Panc1 (cell line): ENCODE results near the gene PGM2. TPM values are rescaled to one million over a fixed set of nuclear protein-coding genes. Genes with fewer than 3 reads are reported as not detected.

ENCODE experiments used
- ATAC-seq: fragments of 200-7000 bp; cut with Tn5 transposase; 2 replicates; pipeline ENCODE4 v1.9.1; 2020; ENCODE audit warnings: mild to moderate bottlenecking, moderate library complexity
- BruUV-seq: library from RNA; stranded (reverse); fragments of 400-500 nt; replicated peaks from 2 replicates; lab custom pipeline; 2021; lab: Mats Ljungman, UMichigan
- CTCF ChIA-PET: fragments of 300-600 bp; sonication (Branson Sonifier 250); formaldehyde crosslinking; loops from one replicate; lab custom pipeline; 2022; ENCODE audit warnings: antibody characterized with exemption; lab: Charles Lee
- POLR2A ChIA-PET: fragments of 300-600 bp; sonication (Branson Sonifier 250); formaldehyde crosslinking; loops from one replicate; lab custom pipeline; 2022; ENCODE audit warnings: antibody characterized with exemption; lab: Charles Lee
- DNase-seq: peaks from one replicate; pipeline ENCODE4 v3.0.0-alpha.2; 2010; ENCODE audit warnings: low read depth, low spot score
- H3K27ac ChIP-seq: 2 replicates; pipeline ENCODE4 v1.5.1; 2011; ENCODE audit warnings: mild to moderate bottlenecking, low read length, inconsistent platforms
- H3K27me3 ChIP-seq: fragments of 200-500 bp; sonication (Bioruptor generic); 2 replicates; pipeline ENCODE4 v1.6.0; 2014; ENCODE audit warnings: low read length, inconsistent platforms; ENCODE audit not compliant: control insufficient read depth, insufficient read depth
- H3K36me3 ChIP-seq: fragments of 200-500 bp; sonication (Bioruptor generic); 2 replicates; pipeline ENCODE4 v1.5.1; 2014; ENCODE audit warnings: inconsistent platforms, mild to moderate bottlenecking, low read length, moderate library complexity; ENCODE audit not compliant: control insufficient read depth, insufficient read depth
- H3K4me1 ChIP-seq: 2 replicates; pipeline ENCODE4 v1.5.1; 2011; ENCODE audit warnings: inconsistent platforms, mild to moderate bottlenecking, low read length, moderate library complexity; ENCODE audit not compliant: control insufficient read depth, insufficient read depth
- H3K4me3 ChIP-seq, 2 experiments: 2 replicates each; pipeline ENCODE4 v1.5.1; 2011 to 2012; ENCODE audit warnings: low read depth in 2 of 2, low read length in 2 of 2, mild to moderate bottlenecking in 2 of 2, inconsistent platforms in 1 of 2, moderate library complexity in 1 of 2
- H3K9me3 ChIP-seq: fragments of 200-500 bp; sonication (Bioruptor generic); 2 replicates; pipeline ENCODE4 v1.5.1; 2014; ENCODE audit warnings: low read depth, mild to moderate bottlenecking, inconsistent platforms, low read length, moderate library complexity; ENCODE audit not compliant: control insufficient read depth, insufficient read depth
- POLR2AphosphoS5 ChIP-seq: IDR thresholded peaks from 2 replicates; pipeline ENCODE4 v1.6.1; 2012; ENCODE audit warnings: mild to moderate bottlenecking, low read depth, low read length, moderate library complexity
- REST ChIP-seq, 2 experiments: IDR thresholded peaks; 2 replicates each; pipeline ENCODE4 v1.6.1; 2011 to 2012; ENCODE audit warnings: low read depth in 2 of 2, control low read depth in 1 of 2, low read length in 1 of 2, mild to moderate bottlenecking in 1 of 2, moderate library complexity in 1 of 2; ENCODE audit not compliant: insufficient read depth in 1 of 2
- SIN3A ChIP-seq: IDR thresholded peaks from 2 replicates; pipeline ENCODE4 v1.6.1; 2012; ENCODE audit warnings: low read depth, mild to moderate bottlenecking, low read length, moderate library complexity, borderline replicate concordance; ENCODE audit not compliant: insufficient read depth
- TCF7L2 ChIP-seq: IDR thresholded peaks from 2 replicates; pipeline ENCODE4 v1.6.1; 2011; ENCODE audit warnings: mild to moderate bottlenecking, low read depth, low read length, inconsistent platforms
- in situ Hi-C: cut with HindIII; loops from 2 replicates; pipeline ENCODE4 v1.10.0; 2016; ENCODE audit warnings: low sequenced_read_pairs, low pct_unique_long_range_greater_than_20kb
- intact Hi-C: fragments of 100-400 bp; cut with micrococcal nuclease; formaldehyde crosslinking; loops from one replicate; pipeline ENCODE4 v1.10.0; 2022; ENCODE audit not compliant: unreplicated experiment
- total RNA-seq: library from RNA; stranded (reverse); gene quantifications from one replicate; pipeline ENCODE4 v1.2.1, GENCODE V29; 2021; ENCODE audit not compliant: unreplicated experiment
- TF ChIP-seq, protein P1 (sequence below): fragments of 450-650 bp; IDR thresholded peaks from 2 replicates; pipeline ENCODE4 v1.5.1; 2017; ENCODE audit warnings: mild to moderate bottlenecking

PGM2 gene
- total RNA-seq, 1 experiment from 2014 or later: 15.4 TPM

- BruUV-seq: no TSS peak
- DNase-seq: no peak
- no peaks in the 10 kb centered on the region for H3K9me3 ChIP-seq
- TF ChIP-seq SIN3A (no peak), REST (IDR thresholded peaks at IDR 0.05; ENCODE audit: insufficient read depth in 1 of 2, low read depth in 2 of 2, low read length in 1 of 2) (no peak), TCF7L2 (no peak), POLR2AphosphoS5 (no peak)
- TF ChIP-seq, protein P1, sequence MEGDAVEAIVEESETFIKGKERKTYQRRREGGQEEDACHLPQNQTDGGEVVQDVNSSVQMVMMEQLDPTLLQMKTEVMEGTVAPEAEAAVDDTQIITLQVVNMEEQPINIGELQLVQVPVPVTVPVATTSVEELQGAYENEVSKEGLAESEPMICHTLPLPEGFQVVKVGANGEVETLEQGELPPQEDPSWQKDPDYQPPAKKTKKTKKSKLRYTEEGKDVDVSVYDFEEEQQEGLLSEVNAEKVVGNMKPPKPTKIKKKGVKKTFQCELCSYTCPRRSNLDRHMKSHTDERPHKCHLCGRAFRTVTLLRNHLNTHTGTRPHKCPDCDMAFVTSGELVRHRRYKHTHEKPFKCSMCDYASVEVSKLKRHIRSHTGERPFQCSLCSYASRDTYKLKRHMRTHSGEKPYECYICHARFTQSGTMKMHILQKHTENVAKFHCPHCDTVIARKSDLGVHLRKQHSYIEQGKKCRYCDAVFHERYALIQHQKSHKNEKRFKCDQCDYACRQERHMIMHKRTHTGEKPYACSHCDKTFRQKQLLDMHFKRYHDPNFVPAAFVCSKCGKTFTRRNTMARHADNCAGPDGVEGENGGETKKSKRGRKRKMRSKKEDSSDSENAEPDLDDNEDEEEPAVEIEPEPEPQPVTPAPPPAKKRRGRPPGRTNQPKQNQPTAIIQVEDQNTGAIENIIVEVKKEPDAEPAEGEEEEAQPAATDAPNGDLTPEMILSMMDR: no peak
- no peak for ATAC-seq
- H3K27ac ChIP-seq: no peak overlapping the region
- ChIA-PET POLR2A (no interaction called here), CTCF (no interaction called here)
- intact Hi-C loops: no loop called here
- H3K4me1 ChIP-seq: no peaks in the 10 kb centered on the region
- H3K4me3 ChIP-seq: no peak overlapping the region
- no peaks in the 10 kb centered on the region for H3K36me3 ChIP-seq
- in situ Hi-C loops: no loop called here
- H3K27me3 ChIP-seq: no peaks in the 10 kb centered on the region; the same call in none of the 2 replicates
Observed at GRCh38 chr4:37881811-37882210, 55.3 kb downstream of the PGM2 start.

DNA sequence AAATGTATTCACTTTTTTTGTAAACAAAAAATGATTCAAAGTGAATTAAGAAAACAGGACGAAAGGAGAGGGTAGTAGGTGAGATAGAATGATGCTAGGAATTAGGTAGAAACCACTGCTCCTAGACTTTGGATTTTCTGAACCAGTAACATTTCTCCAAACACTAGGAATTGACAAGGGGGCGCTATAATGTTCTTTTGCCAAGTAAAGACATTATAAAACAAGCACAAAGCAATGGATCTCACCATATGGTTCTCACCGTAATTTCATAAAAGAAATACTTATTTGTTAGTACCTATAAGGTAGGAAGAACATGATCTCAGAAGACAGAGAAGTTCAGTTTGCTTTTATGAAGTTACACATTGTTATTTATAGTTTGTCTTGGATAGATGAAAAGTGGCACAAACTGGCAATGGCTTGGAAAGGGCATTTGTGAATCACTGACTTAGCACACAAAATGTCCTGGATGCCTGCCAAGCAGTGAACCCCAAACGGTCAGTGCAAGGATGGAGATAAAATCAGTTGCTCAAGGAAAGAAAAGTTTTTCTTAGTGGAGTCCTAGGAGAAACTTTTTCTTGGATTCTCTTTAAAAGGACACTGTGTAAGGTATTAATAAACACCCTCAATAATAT, 56.3 kb downstream of the PGM2 start:
- BruUV-seq: no TSS peak
- H3K4me1 ChIP-seq: no peaks in the 10 kb centered on the region
- ATAC-seq (no peak), DNase-seq (no peak)
- ChIA-PET POLR2A (no interaction called here), CTCF (no interaction called here)
- in situ Hi-C loops (no loop called here), intact Hi-C loops (no loop called here)
- H3K36me3 ChIP-seq: no peaks in the 10 kb centered on the region
- no peak for TF ChIP-seq TCF7L2
- TF ChIP-seq SIN3A: no peak
- no peak for TF ChIP-seq REST (IDR thresholded peaks at IDR 0.05; ENCODE audit: insufficient read depth in 1 of 2, low read depth in 2 of 2, low read length in 1 of 2)
- TF ChIP-seq POLR2AphosphoS5: no peak
- TF ChIP-seq, protein P1: no peak; the same call in 1 of the 2 replicates
- H3K9me3 ChIP-seq: no peaks in the 10 kb centered on the region
- H3K4me3 ChIP-seq: no peak overlapping the region
- no peak overlapping the region for H3K27ac ChIP-seq
- H3K27me3 ChIP-seq: no peaks in the 10 kb centered on the region; the same call in none of the 2 replicates
